Psoas muscle (tissue), 8 donors: ENCODE data around the gene TMEM238L. TPM values are rescaled to one million over a fixed set of nuclear protein-coding genes. Genes with fewer than 3 reads are reported as not detected.
"Not testable (repeated sequence)": the region's sequence is repeated elsewhere in the genome, so short reads cannot be mapped to it uniquely, and the experiment has no call there.

Source experiments
- ATAC-seq, 4 donors: fragments of 200-7000 bp; cut with Tn5 transposase; one replicate each; pipeline ENCODE4 v1.9.1; 2020; ENCODE audit warnings: moderate library complexity in 3 of 4, mild to moderate bottlenecking in 2 of 4
- DNase-seq, 2 donors: peaks; one replicate each; pipeline ENCODE4 v3.0.0-alpha.2; 2020
- H3K27ac ChIP-seq: fragments of 200-600 bp; one replicate; pipeline ENCODE4 v1.8.0; 2022
- H3K27me3 ChIP-seq, 3 donors: fragments of 200-600 bp in 1 of 3; one replicate each; pipeline versions ENCODE4 v1.6.1 to v1.8.0; 2013 to 2022; ENCODE audit warnings: low read length in 2 of 3, mild to moderate bottlenecking in 2 of 3, moderate library complexity in 1 of 3; ENCODE audit not compliant: insufficient read depth in 3 of 3
- H3K36me3 ChIP-seq, 2 donors: fragments of 200-600 bp in 1 of 2; one replicate each; pipeline versions ENCODE4 v1.6.1 to v1.8.0; 2013 to 2022; ENCODE audit warnings: low read depth in 1 of 2, mild to moderate bottlenecking in 1 of 2, moderate library complexity in 1 of 2; ENCODE audit not compliant: insufficient read depth in 1 of 2
- H3K4me1 ChIP-seq: fragments of 200-600 bp; one replicate; pipeline ENCODE4 v1.8.0; 2022
- H3K4me3 ChIP-seq: fragments of 200-600 bp; one replicate; pipeline ENCODE4 v1.8.0; 2022; ENCODE audit warnings: mild to moderate bottlenecking
- H3K9me3 ChIP-seq: fragments of 200-600 bp; one replicate; pipeline ENCODE4 v1.8.0; 2022
- WGBS, 3 donors: extraction: QIAGEN DNeasy Blood & Tissue Kit; methylation state at CpG; one replicate each; pipeline versions ENCODE4 v1.1.6 to v1.1.7; 2013; 5-methylcytosine and 5-hydroxymethylcytosine counted together
- intact Hi-C, 2 donors: fragments of 100-400 bp; cut with DNase I; formaldehyde crosslinking; loops; one replicate each; pipeline versions ENCODE4 v1.11.0 to v1.14.2; 2022
- long read RNA-seq, 2 donors: library from polyadenylated mRNA; unstranded; transcript quantifications; one replicate each; pipeline ENCODE4 v2.0.0, GENCODE V29; 2021
- polyA plus RNA-seq, 3 donors: library from polyadenylated mRNA; stranded (reverse); fragments of 200-250 nt; gene quantifications; one replicate each; pipeline ENCODE4 v1.2.3, GENCODE V29; 2013
- total RNA-seq, 4 donors: library from RNA; stranded (reverse); fragmentation: NEBNext Ultra II Directional in 2 of 4; extraction: Animal tissue kit (Norgen Biotek cat#: 25700) in 2 of 4; gene quantifications; one replicate each; pipeline versions ENCODE4 v1.2.1 to v1.2.4, GENCODE V29; 2021 to 2023
- TF ChIP-seq, protein P1 (sequence below): fragments of 200-600 bp; IDR thresholded peaks from one replicate; pipeline ENCODE4 v1.8.0; 2022; ENCODE audit warnings: antibody characterized with exemption
- donor health status: healthy with polysubstance abuse.
- donor health status: DM: no; HTN: no; CAD: no; lungs with moderate emphysema.
- donor health status: Bipolar disorder and iron deficiency.
- donor health status: healthy.
- donor health status: DM: yes; HTN: yes; CAD: no.
- donor health status: DM: no; HTN: no; CAD: no.
- donor health status: DM: no; HTN: no; CAD: no.
- donor health status: DM: yes; HTN: yes; CAD: no.

Gene TMEM238L, protein sequence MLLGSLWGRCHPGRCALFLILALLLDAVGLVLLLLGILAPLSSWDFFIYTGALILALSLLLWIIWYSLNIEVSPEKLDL
- total RNA-seq (not detected), polyA plus RNA-seq (under 1 TPM in 2 of 3 donors, not detected in 1; 0.03 to 0.07 TPM)
- long read RNA-seq, donor 1 = 0 reads
- long read RNA-seq, donor 2 = 0 reads

DNA sequence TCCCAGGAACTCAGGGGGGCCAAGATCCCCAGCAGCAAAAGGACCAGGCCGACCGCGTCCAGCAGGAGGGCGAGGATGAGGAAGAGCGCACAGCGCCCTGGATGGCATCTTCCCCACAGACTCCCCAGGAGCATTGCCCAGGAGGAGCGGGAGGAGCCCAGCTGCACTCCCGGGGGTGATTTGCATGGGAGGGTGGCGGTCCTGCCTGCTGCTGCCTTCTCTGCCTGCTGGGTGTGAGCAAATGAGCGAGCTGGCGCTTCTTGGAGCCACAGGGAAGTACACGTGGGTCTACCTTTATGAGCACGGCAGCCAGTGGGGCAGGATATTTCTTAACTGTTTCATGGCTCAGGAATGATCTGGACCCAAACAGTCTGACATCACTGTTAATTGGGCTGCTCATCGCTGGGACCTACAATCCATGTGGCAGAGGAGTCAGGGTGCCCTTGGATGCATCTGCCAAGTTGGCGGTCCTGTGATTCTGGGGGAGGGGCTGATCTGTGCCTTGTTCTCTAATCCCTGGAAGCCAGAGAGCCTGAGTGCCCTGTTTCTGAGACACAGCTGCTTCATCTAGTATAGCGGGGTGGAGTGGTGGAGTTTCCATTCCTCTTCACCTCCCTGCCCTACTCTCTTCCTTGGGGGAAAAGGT lies at the start of gene TMEM238L:
TMEM238L (minus strand) TSS at position 270 of the 646 bp plus-strand sequence; CDS start at position 134, 136 bp downstream.
- Histone ChIP-seq H3K4me1 (no peaks in the 10 kb centered on the region), H3K9me3 (no peaks in the 10 kb centered on the region), H3K36me3 (no peaks in the 10 kb centered on the region), H3K27me3 (no peaks in the 10 kb centered on the region), H3K4me3 (no peak within 1 kb of the TSS), H3K27ac (no peak within 1 kb of the TSS)
- 67 to 72% (median 71%) methylated on average over 16 of the region's 16 CpGs for WGBS, 3 donors
- no peak for ATAC-seq
- TF ChIP-seq, protein P1, sequence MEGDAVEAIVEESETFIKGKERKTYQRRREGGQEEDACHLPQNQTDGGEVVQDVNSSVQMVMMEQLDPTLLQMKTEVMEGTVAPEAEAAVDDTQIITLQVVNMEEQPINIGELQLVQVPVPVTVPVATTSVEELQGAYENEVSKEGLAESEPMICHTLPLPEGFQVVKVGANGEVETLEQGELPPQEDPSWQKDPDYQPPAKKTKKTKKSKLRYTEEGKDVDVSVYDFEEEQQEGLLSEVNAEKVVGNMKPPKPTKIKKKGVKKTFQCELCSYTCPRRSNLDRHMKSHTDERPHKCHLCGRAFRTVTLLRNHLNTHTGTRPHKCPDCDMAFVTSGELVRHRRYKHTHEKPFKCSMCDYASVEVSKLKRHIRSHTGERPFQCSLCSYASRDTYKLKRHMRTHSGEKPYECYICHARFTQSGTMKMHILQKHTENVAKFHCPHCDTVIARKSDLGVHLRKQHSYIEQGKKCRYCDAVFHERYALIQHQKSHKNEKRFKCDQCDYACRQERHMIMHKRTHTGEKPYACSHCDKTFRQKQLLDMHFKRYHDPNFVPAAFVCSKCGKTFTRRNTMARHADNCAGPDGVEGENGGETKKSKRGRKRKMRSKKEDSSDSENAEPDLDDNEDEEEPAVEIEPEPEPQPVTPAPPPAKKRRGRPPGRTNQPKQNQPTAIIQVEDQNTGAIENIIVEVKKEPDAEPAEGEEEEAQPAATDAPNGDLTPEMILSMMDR = no peak
- DNase-seq = no peak
- intact Hi-C loops = no loop called here

DNA sequence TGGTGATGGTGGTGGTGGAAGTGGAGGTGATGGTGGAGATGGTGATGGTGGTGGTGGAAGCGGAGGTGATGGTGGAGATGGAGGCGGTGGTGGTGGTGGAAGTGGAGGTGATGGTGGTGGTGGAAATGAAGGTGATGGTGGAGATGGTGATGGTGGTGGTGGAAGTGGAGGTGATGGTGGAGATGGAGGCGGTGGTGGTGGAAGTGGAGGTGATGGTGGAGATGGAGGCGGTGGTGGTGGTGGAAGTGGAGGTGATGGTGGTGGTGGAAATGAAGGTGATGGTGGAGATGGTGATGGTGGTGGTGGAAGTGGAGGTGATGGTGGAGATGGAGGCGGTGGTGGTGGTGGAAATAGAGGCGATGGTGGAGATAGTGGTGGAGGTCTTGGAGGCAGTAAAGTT lies 42.7 kb upstream of the TMEM238L start:
- 96% methylated on average over 6 of the region's 6 CpGs for WGBS, 3 donors
- not testable (repeated sequence) for H3K9me3 ChIP-seq, H3K4me3 ChIP-seq, H3K27me3 ChIP-seq, H3K27ac ChIP-seq, ATAC-seq, DNase-seq, H3K36me3 ChIP-seq, H3K4me1 ChIP-seq
- intact Hi-C loops = loop anchor here in 1 of 2 donors (5.0 kb wide), 1 partner anchor 199 kb away; no protein-coding TSS in a partner anchor

DNA sequence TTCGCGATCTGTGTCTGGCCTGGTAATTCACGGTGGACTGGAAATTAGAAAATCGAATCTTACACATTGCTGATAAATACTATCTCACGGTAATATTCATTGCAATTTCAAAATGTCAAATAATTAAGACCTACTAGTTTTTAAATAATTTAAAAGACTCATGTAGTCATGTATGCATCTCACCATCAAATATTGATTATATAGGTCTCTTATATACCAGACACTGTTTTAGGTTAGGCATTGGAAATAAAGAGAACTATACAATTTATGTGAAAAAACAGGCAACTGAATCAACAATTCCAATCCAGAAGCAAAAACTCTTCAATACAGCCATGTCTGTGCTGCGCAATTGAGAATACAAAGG lies 41.5 kb upstream of the TMEM238L start:
- TF ChIP-seq, protein P1 = no peak
- 17 to 19% (median 18%) methylated on average over 6 of the region's 6 CpGs for WGBS, 3 donors
- Histone ChIP-seq H3K36me3 (no peaks in the 10 kb centered on the region), H3K4me1 (no peaks in the 10 kb centered on the region), H3K27ac (no peak overlapping the region), H3K4me3 (peak overlapping the region; percentile 64), H3K27me3 (peaks cover 0 to 2% (median 0%) of the 10 kb centered on the region in 3 donors), H3K9me3 (no peaks in the 10 kb centered on the region)
- intact Hi-C loops = loop anchor here (1.0 to 5.0 kb wide), 3 partner anchors 108 to 198 kb away; no protein-coding TSS in a partner anchor
- DNase-seq (no peak), ATAC-seq (no peak)

DNA sequence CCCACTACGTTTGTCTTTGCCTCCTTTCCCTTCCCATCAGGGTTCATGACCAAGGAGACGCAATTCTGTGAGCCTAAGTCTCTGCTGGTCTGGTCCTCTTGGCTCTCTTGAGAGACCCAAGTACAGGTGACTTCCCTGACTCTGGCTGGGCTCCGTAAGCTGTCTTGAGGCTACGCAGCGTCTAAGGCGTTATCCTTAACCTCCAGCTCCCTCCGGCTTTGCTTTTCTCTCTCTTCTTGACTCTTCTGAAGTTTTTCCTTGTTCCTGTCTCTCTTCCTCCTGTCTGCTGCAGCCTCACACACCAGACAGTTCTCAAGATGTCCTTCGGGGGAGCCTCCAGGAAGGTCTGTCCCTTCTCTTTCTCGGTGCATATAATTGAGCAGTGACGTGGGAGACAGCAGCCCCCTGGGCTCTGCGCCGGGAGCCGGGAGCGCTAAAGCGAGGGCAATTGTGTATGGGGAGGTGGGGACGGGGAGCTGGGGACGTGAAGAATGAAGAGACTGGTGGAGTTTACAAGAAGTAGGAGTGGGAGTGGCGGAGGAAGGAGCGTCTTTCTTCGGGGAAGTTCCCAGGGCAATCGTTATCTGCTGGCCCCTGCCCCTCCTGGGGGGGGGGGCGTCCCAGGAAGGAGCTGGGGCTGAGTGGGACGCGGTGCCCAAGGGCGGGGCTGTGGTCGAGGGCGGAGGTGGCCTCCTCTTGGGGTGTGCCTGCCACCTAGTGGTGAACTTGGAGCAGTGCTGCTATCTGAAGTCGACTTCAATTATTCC lies 40.9 kb upstream of the TMEM238L start:
- intact Hi-C loops = loop anchor here (1.0 to 5.0 kb wide), 5 partner anchors 108 to 923 kb away; no protein-coding TSS in a partner anchor
- H3K9me3 ChIP-seq = no peaks in the 10 kb centered on the region
- TF ChIP-seq, protein P1 = peak; percentile 96
- ATAC-seq = peak; percentile 94 to 99 (median 95)
- H3K27me3 ChIP-seq = peaks cover 0 to 2% (median 0%) of the 10 kb centered on the region in 3 donors
- no peaks in the 10 kb centered on the region for H3K36me3 ChIP-seq
- peak overlapping the region; percentile 64 for H3K4me3 ChIP-seq
- no peaks in the 10 kb centered on the region for H3K4me1 ChIP-seq
- no peak overlapping the region for H3K27ac ChIP-seq
- DNase-seq = peak; percentile 75 to 84
- 9 to 11% (median 10%) methylated on average over 28 of the region's 28 CpGs for WGBS, 3 donors

DNA sequence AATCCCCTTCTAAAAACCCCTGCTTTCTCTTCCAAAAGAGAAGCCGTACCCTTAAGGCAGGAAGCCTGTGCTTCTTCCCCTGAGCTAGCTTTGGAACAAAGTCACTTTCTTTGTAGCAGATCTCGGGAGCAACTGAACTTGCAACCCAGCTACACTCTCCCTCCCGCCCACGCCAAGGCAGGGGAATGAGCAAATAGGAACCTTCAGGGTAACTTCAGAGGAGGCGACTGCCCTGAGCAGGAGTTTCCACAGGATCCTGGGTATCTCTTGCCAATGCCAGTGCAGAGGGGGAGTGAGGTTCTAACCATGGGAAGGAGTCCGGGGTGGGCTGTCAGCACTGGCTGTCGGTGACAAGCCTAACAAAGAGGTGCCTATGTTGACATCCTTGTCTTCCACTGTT lies 39.9 kb upstream of the TMEM238L start:
- no peaks in the 10 kb centered on the region for H3K4me1 ChIP-seq
- ATAC-seq (no peak), DNase-seq (no peak)
- H3K36me3 ChIP-seq = no peaks in the 10 kb centered on the region
- H3K27ac ChIP-seq = no peak overlapping the region
- no peak overlapping the region for H3K4me3 ChIP-seq
- 60 to 68% (median 63%) methylated on average over 7 of the region's 7 CpGs for WGBS, 3 donors
- H3K27me3 ChIP-seq = no peaks in the 10 kb centered on the region
- no peaks in the 10 kb centered on the region for H3K9me3 ChIP-seq
- intact Hi-C loops = loop anchor here (1.0 to 5.0 kb wide), 3 partner anchors 107 to 922 kb away; no protein-coding TSS in a partner anchor
- TF ChIP-seq, protein P1 = no peak
